Adrenal gland (tissue), 12 donors: Measurements from ENCODE around the gene ST8SIA4. TPM values are rescaled to one million over a fixed set of nuclear protein-coding genes. Genes with fewer than 3 reads are reported as not detected.
"Not testable (repeated sequence)": the region's sequence is repeated elsewhere in the genome, so short reads cannot be mapped to it uniquely, and the experiment has no call there.

ENCODE experiments used
- DNase-seq, 7 donors: peaks; one replicate each; pipeline ENCODE4 v3.0.0-alpha.2; 2019 to 2020
- H3K27ac ChIP-seq, 5 donors: fragments of 200-600 bp; sonication (generic) in 4 of 5; 1 replicate in 3 of 5; 2 replicates in 2 of 5; pipeline versions ENCODE4 v1.5.1 to v1.8.0; 2016 to 2020; ENCODE audit warnings: mild to moderate bottlenecking in 1 of 5
- H3K27me3 ChIP-seq: fragments of 200-600 bp; 2 replicates; pipeline ENCODE4 v1.8.0; 2021
- H3K36me3 ChIP-seq, 2 donors: fragments of 200-600 bp; replicated peaks in 1 of 2; 1 replicate in 1 of 2; 2 replicates in 1 of 2; pipeline versions ENCODE4 v1.5.1 to v1.8.0; 2018 to 2022
- H3K4me1 ChIP-seq, 2 donors: fragments of 200-600 bp; replicated peaks in 1 of 2; 1 replicate in 1 of 2; 2 replicates in 1 of 2; pipeline versions ENCODE4 v1.5.1 to v1.8.0; 2018 to 2021
- H3K4me3 ChIP-seq, 4 donors: fragments of 200-600 bp; sonication (generic) in 3 of 4; one replicate each; pipeline ENCODE4 v1.5.1; 2016 to 2018
- H3K9me3 ChIP-seq, 3 donors: fragments of 200-600 bp; sonication (generic) in 1 of 3; replicated peaks in 1 of 3; 1 replicate in 2 of 3; 2 replicates in 1 of 3; pipeline versions ENCODE4 v1.5.1 to v1.8.0; 2016 to 2021
- CTCF ChIP-seq, 6 experiments: fragments of 450-650 bp in 4 of 6; fragments of 200-600 bp in 2 of 6; sonication (generic) in 1 of 6; IDR thresholded peaks; 1 replicate in 5 of 6; 2 replicates in 1 of 6; pipeline versions ENCODE4 v1.5.1 to v1.8.0; 2016 to 2021; ENCODE audit warnings: antibody characterized with exemption in 6 of 6, mild to moderate bottlenecking in 2 of 6, moderate library complexity in 1 of 6
- POLR2A ChIP-seq, 2 donors: fragments of 450-650 bp; IDR thresholded peaks; one replicate each; pipeline ENCODE4 v1.6.1; 2017; ENCODE audit warnings: antibody characterized with exemption in 2 of 2, mild to moderate bottlenecking in 2 of 2, moderate library complexity in 1 of 2
- WGBS, 4 donors: extraction: QIAGEN DNeasy Blood & Tissue Kit in 2 of 4; methylation state at CpG; one replicate each; pipeline versions ENCODE4 v1.1.5 to v1.1.7; 2013 to 2017; 5-methylcytosine and 5-hydroxymethylcytosine counted together
- intact Hi-C, 2 donors: fragments of 100-400 bp; cut with DNase I; formaldehyde crosslinking; loops; one replicate each; pipeline versions ENCODE4 v1.14.1 to v1.15.0; 2022 to 2023
- polyA plus RNA-seq, 3 donors: library from polyadenylated mRNA; stranded (reverse); fragments of 200-250 nt in 2 of 3; fragments of 350-450 nt in 1 of 3; fragmentation: Illumina TruSeq in 1 of 3; extraction: RNeasy Lipid Tissue Mini Kit (QIAGEN cat#74804) in 1 of 3; gene quantifications; one replicate each; pipeline ENCODE4 v1.2.3, GENCODE V29; 2013 to 2014
- total RNA-seq, 9 donors: library from RNA; depleted of rRNA in 4 of 9; stranded (reverse); fragments of >200 nt in 4 of 9; fragments of 120-200 nt in 1 of 9; fragmentation: NEBNext Ultra II Directional in 1 of 9; extraction: Animal tissue kit (Norgen Biotek cat#: 25700) in 1 of 9; gene quantifications; one replicate each; pipeline versions ENCODE4 v1.1.0 to v1.2.4, GENCODE V29; 2013 to 2023
- donor health status: healthy with polysubstance abuse.
- donor health status: Bipolar disorder and iron deficiency.
- donor health status: DM: yes; HTN: yes; CAD: no.
- donor health status: DM: no; HTN: no; CAD: no.
- donor health status: DM: no; HTN: no; CAD: no.
- donor health status: DM: yes; HTN: yes; CAD: no.

The ST8SIA4 gene
- total and polyA plus RNA-seq, 12 donors, result 0.85 to 11.4 (median 5.5) TPM

- no peak for DNase-seq
- Histone ChIP-seq H3K27me3 (no peaks in the 10 kb centered on the region), H3K9me3 (no peaks in the 10 kb centered on the region), H3K27ac (no peak overlapping the region), H3K4me3 (no peak overlapping the region), H3K36me3 (no peaks in the 10 kb centered on the region), H3K4me1 (no peaks in the 10 kb centered on the region)
- intact Hi-C loops, result no loop called here
- WGBS, 4 donors, result 69 to 80% (median 72%) methylated on average over 2 of the region's 2 CpGs
- TF ChIP-seq CTCF (IDR thresholded peaks at IDR 0.05) (no peak), POLR2A (IDR thresholded peaks at IDR 0.05) (no peak)
Measured at GRCh38 chr5:100790951-100791350, 112.1 kb downstream of the ST8SIA4 start.

GRCh38 chr5:100790170-100790665 is 112.9 kb downstream of the ST8SIA4 start:
- no peaks in the 10 kb centered on the region for H3K36me3 ChIP-seq
- H3K9me3 ChIP-seq, result no peaks in the 10 kb centered on the region
- no peak for TF ChIP-seq POLR2A (IDR thresholded peaks at IDR 0.05)
- no peak overlapping the region for H3K4me3 ChIP-seq
- WGBS, 4 donors, result 41 to 50% (median 46%) methylated on average over 4 of the region's 4 CpGs
- DNase-seq, result no peak
- H3K27ac ChIP-seq, result no peak overlapping the region
- no peaks in the 10 kb centered on the region for H3K27me3 ChIP-seq
- intact Hi-C loops, result no loop called here
- no peaks in the 10 kb centered on the region for H3K4me1 ChIP-seq

GRCh38 chr5:100789694-100790093 is 113.4 kb downstream of the ST8SIA4 start:
- WGBS, 4 donors, result 36 to 44% (median 39%) methylated on average over 5 of the region's 5 CpGs
- H3K4me1 ChIP-seq, result no peaks in the 10 kb centered on the region
- H3K9me3 ChIP-seq, result no peaks in the 10 kb centered on the region
- H3K4me3 ChIP-seq, result no peak overlapping the region
- H3K27ac ChIP-seq, result no peak overlapping the region
- no peaks in the 10 kb centered on the region for H3K27me3 ChIP-seq
- TF ChIP-seq POLR2A (IDR thresholded peaks at IDR 0.05) (no peak), CTCF (IDR thresholded peaks at IDR 0.05) (no peak)
- DNase-seq, result no peak
- H3K36me3 ChIP-seq, result no peaks in the 10 kb centered on the region
- intact Hi-C loops, result no loop called here

- 84 to 87% (median 85%) methylated on average over 2 of the region's 2 CpGs for WGBS, 4 donors
- intact Hi-C loops, result no loop called here
- no peaks in the 10 kb centered on the region for H3K27me3 ChIP-seq
- TF ChIP-seq CTCF (IDR thresholded peaks at IDR 0.05) (no peak), POLR2A (IDR thresholded peaks at IDR 0.05) (no peak)
- no peak for DNase-seq
- H3K27ac ChIP-seq, result no peak overlapping the region
- no peaks in the 10 kb centered on the region for H3K4me1 ChIP-seq
- no peak overlapping the region for H3K4me3 ChIP-seq
- no peaks in the 10 kb centered on the region for H3K9me3 ChIP-seq
- H3K36me3 ChIP-seq, result no peaks in the 10 kb centered on the region
Measured at GRCh38 chr5:100788417-100788816, 114.7 kb downstream of the ST8SIA4 start.

- no peaks in the 10 kb centered on the region for H3K36me3 ChIP-seq
- intact Hi-C loops, result no loop called here
- DNase-seq, result no peak
- H3K4me3 ChIP-seq, result no peak overlapping the region
- no peak overlapping the region for H3K27ac ChIP-seq
- TF ChIP-seq CTCF (IDR thresholded peaks at IDR 0.05), result no peak
- no peak for TF ChIP-seq POLR2A (IDR thresholded peaks at IDR 0.05)
- H3K9me3 ChIP-seq, result no peaks in the 10 kb centered on the region
- no peaks in the 10 kb centered on the region for H3K27me3 ChIP-seq
- no peaks in the 10 kb centered on the region for H3K4me1 ChIP-seq
- 87 to 98% (median 89%) methylated on average over 2 of the region's 2 CpGs for WGBS, 4 donors
Measured at GRCh38 chr5:100787648-100788047, 115.4 kb downstream of the ST8SIA4 start.

- H3K27ac ChIP-seq, DNase-seq, H3K4me3 ChIP-seq, H3K36me3 ChIP-seq, H3K27me3 ChIP-seq, H3K4me1 ChIP-seq, intact Hi-C loops, H3K9me3 ChIP-seq: not testable (repeated sequence)
- 90 to 100% (median 96%) methylated on average over 8 to 19 of the region's 19 CpGs for WGBS, 4 donors
Measured at GRCh38 chr5:100785536-100785935, 117.5 kb downstream of the ST8SIA4 start.
